ENCODE data around the gene STK32C.

The STK32C gene

DNA sequence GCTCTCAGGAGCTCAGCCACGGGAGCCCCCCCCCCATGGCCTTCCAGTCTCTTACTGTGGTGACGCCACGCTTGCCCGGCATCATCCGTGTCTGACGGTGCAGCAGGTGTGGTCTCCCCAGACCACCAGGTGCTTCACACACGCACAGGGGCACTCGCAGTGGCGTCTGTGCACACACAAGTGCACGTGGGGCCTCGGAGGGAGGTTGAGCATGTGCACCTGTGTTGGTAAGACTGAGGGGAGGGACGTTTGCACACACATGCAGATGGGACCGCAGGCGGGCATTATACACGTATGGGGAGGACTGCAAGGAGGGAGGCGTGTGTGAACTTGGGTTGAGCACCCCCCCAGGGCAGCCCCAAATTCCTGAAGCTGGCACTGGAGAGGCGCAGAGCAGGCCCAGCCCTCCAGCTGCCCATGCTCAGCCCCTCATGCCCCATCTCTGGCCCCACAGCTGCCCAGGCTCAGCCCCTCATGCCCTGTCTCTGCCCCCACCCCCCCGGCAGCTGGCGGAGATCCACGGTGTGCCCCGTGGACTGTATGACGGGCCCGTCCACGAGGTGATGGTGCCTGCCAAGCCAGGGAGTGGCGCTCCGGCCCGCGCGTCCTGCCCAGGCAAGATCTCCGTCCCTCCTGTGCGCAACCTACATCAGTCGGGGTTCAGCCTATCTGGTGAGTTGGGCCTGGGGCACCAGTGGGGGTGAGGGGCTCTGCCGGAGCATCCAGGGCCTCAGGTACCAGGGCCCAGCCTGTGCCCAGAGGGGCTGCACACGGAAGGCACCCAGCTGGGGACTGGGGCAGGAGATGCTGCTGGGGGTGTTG is 104.3 kb downstream of the STK32C start:
- Histone ChIP-seq H3K4me1 (ENCODE audit: control insufficient read depth, insufficient read depth, low read length) (no peaks in the 10 kb centered on the region), H3K27ac (ENCODE audit: low read length) (no peak overlapping the region), H3K9me3 (ENCODE audit: control insufficient read depth, insufficient read depth, low read length) (no peaks in the 10 kb centered on the region), H3K36me3 (ENCODE audit: control insufficient read depth, insufficient read depth, low read length) (peaks cover 2% of the 10 kb centered on the region; the same call in 1 of the 2 replicates), H3K4me3 (ENCODE audit: low read length) (no peak overlapping the region), H3K27me3 (ENCODE audit: control insufficient read depth, insufficient read depth, low read length) (no peaks in the 10 kb centered on the region)
- WGBS (ENCODE audit: insufficient coverage, insufficient read length) = no CpG with 5 or more reads among the region's 34 CpGs
- DNase-seq (ENCODE audit: low read depth, low spot score) = no peak

DNA sequence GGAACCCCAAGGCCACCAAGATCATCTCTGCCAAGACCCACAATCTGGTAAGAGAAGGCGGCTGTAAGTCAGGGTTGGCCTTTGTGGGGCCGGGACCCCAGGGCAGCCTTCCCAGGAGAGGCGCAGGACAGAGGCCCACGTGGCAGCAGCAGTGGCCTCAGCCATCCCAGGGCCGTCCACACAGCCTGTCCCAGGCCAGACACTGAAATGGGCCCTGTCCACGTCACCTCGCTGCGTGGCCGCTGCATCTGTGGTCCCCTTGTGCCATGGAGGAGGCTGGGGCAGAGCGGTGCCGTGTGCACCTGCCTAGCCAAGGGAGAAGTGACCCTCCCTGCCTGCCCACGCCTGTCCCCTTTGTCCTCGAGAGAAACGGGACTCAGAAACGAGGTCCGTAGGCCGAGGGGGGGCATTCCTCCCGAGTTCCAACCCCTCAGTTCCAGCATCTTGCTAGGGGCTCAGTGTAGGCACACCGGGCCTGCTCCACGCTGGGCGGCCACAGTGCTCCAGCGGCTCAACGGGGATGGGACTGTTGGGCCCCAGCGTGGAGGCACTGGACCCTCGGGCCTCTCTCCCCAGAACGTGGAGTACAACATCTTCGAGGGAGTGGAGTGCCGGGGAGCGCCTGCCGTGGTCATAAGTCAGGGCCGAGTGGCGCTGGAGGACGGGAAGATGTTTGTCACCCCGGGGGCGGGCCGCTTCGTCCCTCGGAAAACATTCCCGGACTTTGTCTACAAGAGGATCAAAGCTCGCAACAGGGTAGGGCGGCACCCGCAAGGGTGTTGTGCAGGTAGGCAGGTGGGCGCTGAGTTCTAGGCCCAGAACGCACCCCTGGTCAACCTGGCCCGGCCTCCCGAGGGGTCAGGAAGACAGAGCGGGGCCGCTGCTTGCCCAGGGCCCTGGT is 105.4 kb downstream of the STK32C start:
- Histone ChIP-seq H3K4me1 (ENCODE audit: control insufficient read depth, insufficient read depth, low read length) (no peaks in the 10 kb centered on the region), H3K36me3 (ENCODE audit: control insufficient read depth, insufficient read depth, low read length) (peaks cover 2% of the 10 kb centered on the region; the same call in 1 of the 2 replicates), H3K27me3 (ENCODE audit: control insufficient read depth, insufficient read depth, low read length) (no peaks in the 10 kb centered on the region), H3K27ac (ENCODE audit: low read length) (no peak overlapping the region), H3K4me3 (ENCODE audit: low read length) (no peak overlapping the region), H3K9me3 (ENCODE audit: control insufficient read depth, insufficient read depth, low read length) (no peaks in the 10 kb centered on the region)
- WGBS (ENCODE audit: insufficient coverage, insufficient read length) = no CpG with 5 or more reads among the region's 48 CpGs
- no peak for DNase-seq (ENCODE audit: low read depth, low spot score)

DNA sequence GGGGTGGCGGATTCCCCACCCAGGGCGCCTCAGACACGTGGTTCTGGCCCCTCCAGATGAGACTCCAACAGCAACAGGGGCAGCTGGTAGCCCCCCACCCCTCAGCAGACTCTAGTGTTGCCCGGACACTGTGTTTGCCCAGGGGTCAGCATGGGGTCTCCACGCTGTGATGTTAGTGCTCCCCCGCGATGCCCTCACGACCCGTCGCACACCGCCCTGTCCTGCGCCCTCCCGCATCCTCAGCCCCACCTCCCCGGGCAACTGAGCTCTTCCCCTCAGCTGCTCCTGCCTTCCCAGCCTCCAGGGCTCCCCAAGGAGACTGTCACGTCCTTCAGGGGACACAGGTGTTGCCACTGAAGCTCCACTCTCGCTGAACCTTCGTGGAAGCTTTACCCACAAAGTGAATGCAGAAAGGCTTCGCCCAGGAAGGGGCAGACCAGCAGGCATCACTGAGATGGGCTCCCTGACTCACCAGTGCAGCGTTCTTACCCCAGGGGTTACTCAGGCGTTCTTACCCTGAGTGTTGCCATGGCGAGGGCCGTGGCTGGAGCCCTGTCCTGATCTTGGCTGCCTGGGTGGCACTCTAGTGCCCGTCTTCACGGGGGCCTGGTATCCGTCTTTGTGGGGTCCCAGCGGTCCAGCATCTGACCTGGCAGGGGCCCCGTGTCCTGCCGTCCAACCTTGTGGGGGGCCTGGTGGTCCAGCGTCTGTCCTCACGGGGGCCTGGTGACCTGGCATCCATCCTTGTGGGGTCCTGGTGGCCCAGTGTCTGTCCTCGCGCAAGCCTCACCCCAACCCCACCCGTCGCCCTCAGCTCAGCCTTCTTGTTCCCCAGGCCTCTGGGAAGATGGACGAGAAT is 106.4 kb downstream of the STK32C start:
- H3K36me3 ChIP-seq (ENCODE audit: control insufficient read depth, insufficient read depth, low read length) = peaks cover 2% of the 10 kb centered on the region; the same call in 1 of the 2 replicates
- no peak overlapping the region for H3K4me3 ChIP-seq (ENCODE audit: low read length)
- H3K27ac ChIP-seq (ENCODE audit: low read length) = no peak overlapping the region
- no CpG with 5 or more reads among the region's 35 CpGs for WGBS (ENCODE audit: insufficient coverage, insufficient read length)
- no peaks in the 10 kb centered on the region for H3K4me1 ChIP-seq (ENCODE audit: control insufficient read depth, insufficient read depth, low read length)
- H3K27me3 ChIP-seq (ENCODE audit: control insufficient read depth, insufficient read depth, low read length) = no peaks in the 10 kb centered on the region
- H3K9me3 ChIP-seq (ENCODE audit: control insufficient read depth, insufficient read depth, low read length) = no peaks in the 10 kb centered on the region
- DNase-seq (ENCODE audit: low read depth, low spot score) = no peak

DNA sequence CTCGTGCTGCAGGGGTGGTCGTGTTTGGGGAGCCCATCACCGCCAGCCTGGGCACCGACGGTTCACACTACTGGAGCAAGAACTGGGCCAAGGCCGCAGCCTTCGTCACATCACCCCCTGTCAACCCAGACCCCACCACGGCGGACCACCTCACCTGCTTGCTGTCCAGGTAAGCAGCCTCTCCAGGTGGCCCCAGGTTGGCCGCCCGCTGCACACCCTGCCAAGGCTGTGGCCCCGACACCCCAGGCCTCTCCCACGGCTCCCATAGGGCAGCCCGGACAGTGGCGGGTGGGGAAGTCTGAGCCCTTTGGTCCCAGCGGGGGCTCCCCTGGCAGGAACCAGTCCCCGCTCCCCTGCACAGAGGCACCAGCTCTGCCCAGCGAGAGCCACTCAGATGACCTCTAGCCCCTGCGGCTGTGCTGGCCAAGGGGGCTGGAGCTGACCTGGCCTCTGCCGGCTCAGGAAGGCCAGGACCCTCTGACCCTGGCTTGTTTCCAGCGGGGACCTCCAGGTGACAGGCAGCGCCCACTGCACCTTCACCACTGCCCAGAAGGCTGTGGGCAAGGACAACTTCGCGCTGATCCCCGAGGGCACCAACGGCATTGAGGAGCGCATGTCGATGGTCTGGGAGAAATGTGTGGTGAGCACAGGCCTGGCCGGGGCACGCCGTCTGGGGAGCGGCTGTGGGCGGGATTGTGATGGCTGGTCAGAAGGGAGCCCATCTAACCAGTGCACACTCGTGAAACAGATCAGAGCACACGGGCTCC is 107.2 kb downstream of the STK32C start:
- no peaks in the 10 kb centered on the region for H3K4me1 ChIP-seq (ENCODE audit: control insufficient read depth, insufficient read depth, low read length)
- no peak overlapping the region for H3K27ac ChIP-seq (ENCODE audit: low read length)
- DNase-seq (ENCODE audit: low read depth, low spot score) = no peak
- H3K9me3 ChIP-seq (ENCODE audit: control insufficient read depth, insufficient read depth, low read length) = no peaks in the 10 kb centered on the region
- H3K36me3 ChIP-seq (ENCODE audit: control insufficient read depth, insufficient read depth, low read length) = peaks cover 2% of the 10 kb centered on the region; the same call in 1 of the 2 replicates
- H3K4me3 ChIP-seq (ENCODE audit: low read length) = no peak overlapping the region
- WGBS (ENCODE audit: insufficient coverage, insufficient read length) = no CpG with 5 or more reads among the region's 35 CpGs
- no peaks in the 10 kb centered on the region for H3K27me3 ChIP-seq (ENCODE audit: control insufficient read depth, insufficient read depth, low read length)

DNA sequence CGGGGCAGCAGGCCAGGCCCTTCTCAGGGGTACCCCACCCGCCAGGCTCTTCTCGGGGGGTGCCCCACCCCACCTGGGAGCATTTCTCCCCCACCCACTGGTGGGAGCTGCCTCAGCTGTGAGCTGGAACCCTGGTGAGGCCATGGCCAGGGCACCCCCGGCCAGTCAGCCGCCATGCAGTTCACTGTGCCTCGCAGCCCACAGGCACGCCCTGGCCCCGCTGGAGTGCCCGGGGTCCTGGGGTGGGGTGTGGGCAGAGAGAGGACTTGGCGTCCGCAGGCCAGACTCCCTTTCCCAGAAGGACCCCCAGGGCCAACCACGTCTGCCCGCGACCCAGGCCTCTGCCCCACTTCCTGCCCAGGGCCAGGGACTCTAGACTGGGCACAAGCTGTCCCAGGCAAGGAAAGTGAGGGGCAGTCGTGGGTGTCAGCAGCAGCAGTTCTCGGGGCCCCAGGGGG is 107.9 kb downstream of the STK32C start:
- Histone ChIP-seq H3K27ac (ENCODE audit: low read length) (no peak overlapping the region), H3K4me3 (ENCODE audit: low read length) (no peak overlapping the region), H3K36me3 (ENCODE audit: control insufficient read depth, insufficient read depth, low read length) (peaks cover 2% of the 10 kb centered on the region; the same call in 1 of the 2 replicates), H3K9me3 (ENCODE audit: control insufficient read depth, insufficient read depth, low read length) (no peaks in the 10 kb centered on the region), H3K4me1 (ENCODE audit: control insufficient read depth, insufficient read depth, low read length) (no peaks in the 10 kb centered on the region), H3K27me3 (ENCODE audit: control insufficient read depth, insufficient read depth, low read length) (no peaks in the 10 kb centered on the region)
- WGBS (ENCODE audit: insufficient coverage, insufficient read length) = no CpG with 5 or more reads among the region's 16 CpGs
- no peak for DNase-seq (ENCODE audit: low read depth, low spot score)

DNA sequence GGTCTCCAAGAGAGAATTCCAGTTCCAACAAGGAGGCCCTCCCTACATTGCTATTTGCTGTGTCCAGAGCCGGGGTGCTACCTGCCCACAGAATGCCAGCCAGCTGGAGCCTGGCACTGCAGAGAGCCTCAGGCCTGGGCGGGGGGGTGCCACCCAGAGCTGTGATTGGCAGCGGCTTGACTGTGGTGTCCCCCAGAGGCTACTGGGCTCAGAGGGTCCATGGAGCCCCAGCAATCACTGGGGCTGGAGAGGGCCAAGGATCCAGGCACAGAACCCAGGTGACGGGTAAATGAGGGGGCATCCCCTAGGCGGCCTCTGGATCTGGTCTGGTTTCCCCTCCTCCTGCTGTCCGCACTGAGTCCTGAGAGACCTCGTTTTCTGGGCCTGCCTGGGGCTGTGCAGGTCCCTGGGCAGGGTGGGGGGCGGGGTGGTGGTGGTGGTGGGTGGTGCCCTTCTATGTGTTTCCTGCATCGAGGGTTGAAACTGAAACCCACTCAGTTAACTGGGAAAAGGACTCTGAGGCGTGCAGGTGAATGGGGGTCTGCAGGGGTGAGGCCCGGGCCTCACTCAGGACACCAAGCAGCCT is 108.4 kb downstream of the STK32C start:
- Histone ChIP-seq H3K27ac (ENCODE audit: low read length) (no peak overlapping the region), H3K4me3 (ENCODE audit: low read length) (no peak overlapping the region), H3K27me3 (ENCODE audit: control insufficient read depth, insufficient read depth, low read length) (no peaks in the 10 kb centered on the region), H3K9me3 (ENCODE audit: control insufficient read depth, insufficient read depth, low read length) (no peaks in the 10 kb centered on the region), H3K36me3 (ENCODE audit: control insufficient read depth, insufficient read depth, low read length) (peaks cover 2% of the 10 kb centered on the region; the same call in 1 of the 2 replicates), H3K4me1 (ENCODE audit: control insufficient read depth, insufficient read depth, low read length) (no peaks in the 10 kb centered on the region)
- WGBS (ENCODE audit: insufficient coverage, insufficient read length) = no CpG with 5 or more reads among the region's 11 CpGs
- no peak for DNase-seq (ENCODE audit: low read depth, low spot score)

DNA sequence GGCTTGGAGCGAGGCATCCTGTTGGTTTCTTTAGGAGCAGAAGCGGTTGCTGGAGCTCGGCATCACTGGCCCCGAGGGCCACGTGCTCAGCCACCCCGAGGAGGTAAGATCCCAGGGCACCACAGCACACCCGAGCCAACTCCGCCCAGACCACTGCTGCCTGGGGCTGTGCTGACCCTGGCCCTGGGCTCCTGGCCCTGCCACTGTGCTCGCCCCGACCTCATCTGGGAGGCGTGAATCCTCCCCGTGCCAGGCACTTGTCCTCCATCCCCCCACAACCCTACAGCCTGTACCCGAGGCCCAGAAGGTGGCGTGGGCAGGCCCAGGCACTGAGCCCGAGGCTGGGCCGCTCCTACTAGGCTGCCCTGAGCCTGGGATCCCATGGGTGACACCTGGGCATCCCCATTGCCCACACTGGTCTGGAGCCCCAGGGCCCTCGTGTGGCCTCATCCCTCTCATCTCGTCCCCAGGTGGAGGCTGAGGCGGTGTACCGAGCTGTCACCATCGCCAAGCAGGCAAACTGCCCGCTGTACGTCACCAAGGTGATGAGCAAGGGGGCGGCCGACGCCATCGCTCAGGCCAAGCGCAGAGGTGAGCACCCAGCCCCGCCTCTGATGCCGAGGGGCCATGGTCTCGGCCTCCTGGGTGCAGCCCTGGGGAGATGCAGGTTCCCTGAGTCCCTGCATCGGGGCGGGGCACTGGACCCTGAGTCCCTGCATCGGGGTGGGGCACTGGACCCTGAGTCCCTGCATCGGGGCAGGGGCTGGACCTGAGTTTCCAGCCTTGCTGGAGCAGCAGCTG is 109.2 kb downstream of the STK32C start:
- Histone ChIP-seq H3K4me1 (ENCODE audit: control insufficient read depth, insufficient read depth, low read length) (no peaks in the 10 kb centered on the region), H3K9me3 (ENCODE audit: control insufficient read depth, insufficient read depth, low read length) (no peaks in the 10 kb centered on the region), H3K27ac (ENCODE audit: low read length) (no peak overlapping the region), H3K4me3 (ENCODE audit: low read length) (no peak overlapping the region), H3K36me3 (ENCODE audit: control insufficient read depth, insufficient read depth, low read length) (peaks cover 2% of the 10 kb centered on the region; the same call in 1 of the 2 replicates), H3K27me3 (ENCODE audit: control insufficient read depth, insufficient read depth, low read length) (no peaks in the 10 kb centered on the region)
- DNase-seq (ENCODE audit: low read depth, low spot score) = no peak
- WGBS (ENCODE audit: insufficient coverage, insufficient read length) = no CpG with 5 or more reads among the region's 35 CpGs

DNA sequence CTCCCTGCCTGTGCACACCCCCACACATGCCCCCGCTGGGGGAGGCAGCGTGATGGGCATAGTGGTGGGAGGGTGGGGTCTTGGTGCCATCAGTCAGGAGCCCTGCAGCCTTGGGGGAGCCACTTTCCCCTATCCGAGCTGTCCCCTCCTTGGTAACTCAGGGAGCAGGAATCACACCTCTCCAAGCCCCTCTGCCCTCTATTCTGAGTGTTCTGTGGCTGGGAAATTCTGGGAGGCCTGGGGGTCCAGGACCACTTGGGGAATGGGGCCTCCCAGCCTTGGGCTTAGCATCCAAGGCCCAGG is 109.7 kb downstream of the STK32C start:
- no peaks in the 10 kb centered on the region for H3K4me1 ChIP-seq (ENCODE audit: control insufficient read depth, insufficient read depth, low read length)
- H3K4me3 ChIP-seq (ENCODE audit: low read length) = no peak overlapping the region
- WGBS (ENCODE audit: insufficient coverage, insufficient read length) = no CpG with 5 or more reads among the region's 3 CpGs
- no peaks in the 10 kb centered on the region for H3K9me3 ChIP-seq (ENCODE audit: control insufficient read depth, insufficient read depth, low read length)
- peaks cover 2% of the 10 kb centered on the region; the same call in 1 of the 2 replicates for H3K36me3 ChIP-seq (ENCODE audit: control insufficient read depth, insufficient read depth, low read length)
- no peak for DNase-seq (ENCODE audit: low read depth, low spot score)
- H3K27me3 ChIP-seq (ENCODE audit: control insufficient read depth, insufficient read depth, low read length) = no peaks in the 10 kb centered on the region
- no peak overlapping the region for H3K27ac ChIP-seq (ENCODE audit: low read length)
